OCI-LY7 (cell line): ENCODE results near the gene SCML2. TPM values are rescaled to one million over a fixed set of nuclear protein-coding genes. Genes with fewer than 3 reads are reported as not detected.

Experiments used
- BruUV-seq: library from RNA; stranded (reverse); fragments of 400-500 nt; replicated peaks from 2 replicates; lab custom pipeline; 2021; lab: Mats Ljungman, UMichigan
- CTCF ChIA-PET: fragments of 300-600 bp; sonication (Branson Sonifier 250); formaldehyde crosslinking; loops from one replicate; lab custom pipeline; 2022; ENCODE audit warnings: antibody characterized with exemption; ENCODE audit not compliant: unreplicated experiment; lab: Charles Lee
- POLR2A ChIA-PET: fragments of 300-600 bp; sonication (Branson Sonifier 250); formaldehyde crosslinking; loops from one replicate; lab custom pipeline; 2022; ENCODE audit warnings: antibody characterized with exemption; lab: Charles Lee
- DNase-seq: peaks from one replicate; pipeline ENCODE4 v3.0.0-alpha.2; 2015; ENCODE audit warnings: low spot score
- H2AFZ ChIP-seq: fragments of 200-600 bp; sonication (generic), shearing (Covaris generic); 2 replicates; pipeline ENCODE4 v1.6.1; 2014; ENCODE audit warnings: mild to moderate bottlenecking, antibody characterized with exemption, low read length, moderate library complexity
- H3K27ac ChIP-seq: fragments of 200-600 bp; sonication (generic); 2 replicates; pipeline ENCODE4 v1.5.1; 2014; ENCODE audit warnings: mixed run types, low read depth, mild to moderate bottlenecking, moderate library complexity, low read length, inconsistent platforms; ENCODE audit not compliant: poor library complexity, severe bottlenecking
- H3K36me3 ChIP-seq: fragments of 200-600 bp; sonication (generic); 2 replicates; pipeline ENCODE4 v1.6.1; 2014; ENCODE audit warnings: mild to moderate bottlenecking, antibody characterized with exemption, low read length, moderate library complexity, mixed read lengths; ENCODE audit not compliant: insufficient read depth
- H3K4me1 ChIP-seq: fragments of 200-600 bp; sonication (generic); 2 replicates; pipeline ENCODE4 v1.5.1; 2014; ENCODE audit warnings: mild to moderate bottlenecking, low read length; ENCODE audit not compliant: insufficient read depth, poor library complexity, severe bottlenecking
- H3K4me2 ChIP-seq: fragments of 200-600 bp; sonication (generic); 2 replicates; pipeline ENCODE4 v1.6.1; 2014; ENCODE audit warnings: mild to moderate bottlenecking, low read length
- H3K4me3 ChIP-seq: fragments of 200-600 bp; sonication (generic); 2 replicates; pipeline ENCODE4 v1.5.1; 2014; ENCODE audit warnings: mild to moderate bottlenecking, low read depth, low read length; ENCODE audit not compliant: poor library complexity, severe bottlenecking
- H3K79me2 ChIP-seq: fragments of 200-600 bp; sonication (generic); 2 replicates; pipeline ENCODE4 v1.6.1; 2016; ENCODE audit warnings: low read depth, mild to moderate bottlenecking, low read length, moderate library complexity, mixed read lengths; ENCODE audit not compliant: insufficient read depth
- H3K9me2 ChIP-seq: fragments of 200-600 bp; sonication (generic); 2 replicates; pipeline ENCODE4 v1.6.1; 2016; ENCODE audit warnings: mild to moderate bottlenecking, low read length, mixed read lengths; ENCODE audit not compliant: insufficient read depth
- H3K9me3 ChIP-seq: fragments of 200-600 bp; sonication (generic); 2 replicates; pipeline ENCODE4 v1.6.1; 2014; ENCODE audit warnings: mild to moderate bottlenecking, mixed run types, low read length, mixed read lengths
- H4K20me1 ChIP-seq: fragments of 200-600 bp; sonication (generic); 2 replicates; pipeline ENCODE4 v1.6.1; 2014; ENCODE audit warnings: mild to moderate bottlenecking, antibody characterized with exemption, low read length, moderate library complexity, mixed read lengths; ENCODE audit not compliant: insufficient read depth
- EZH2phosphoT487 ChIP-seq: fragments of 200-600 bp; sonication (generic); IDR thresholded peaks from 2 replicates; pipeline ENCODE4 v1.6.1; 2018; ENCODE audit warnings: low read depth, borderline replicate concordance, mild to moderate bottlenecking, mixed run types, antibody characterized with exemption, low read length, moderate library complexity, mixed read lengths
- intact Hi-C: fragments of 100-400 bp; cut with micrococcal nuclease; formaldehyde crosslinking; loops from one replicate; pipeline ENCODE4 v1.10.0; 2022; ENCODE audit not compliant: unreplicated experiment
- total RNA-seq, 2 experiments: library from RNA; depleted of rRNA in 1 of 2; stranded (reverse); fragments of >200 nt in 1 of 2; shearing (Covaris generic) in 1 of 2; gene quantifications; 2 replicates each; pipeline ENCODE4 v1.2.3, GENCODE V29; 2014 to 2022
- TF ChIP-seq, protein P1 (sequence below): fragments of 200-600 bp; sonication (generic); conservative IDR thresholded peaks from 2 replicates; pipeline ENCODE4 v1.5.1; 2014; ENCODE audit warnings: mild to moderate bottlenecking, antibody characterized with exemption, low read length, moderate library complexity, mixed read lengths

SCML2 gene
- total RNA-seq, 2 experiments from 2014 or later = 12.9 to 26.2 TPM

DNA sequence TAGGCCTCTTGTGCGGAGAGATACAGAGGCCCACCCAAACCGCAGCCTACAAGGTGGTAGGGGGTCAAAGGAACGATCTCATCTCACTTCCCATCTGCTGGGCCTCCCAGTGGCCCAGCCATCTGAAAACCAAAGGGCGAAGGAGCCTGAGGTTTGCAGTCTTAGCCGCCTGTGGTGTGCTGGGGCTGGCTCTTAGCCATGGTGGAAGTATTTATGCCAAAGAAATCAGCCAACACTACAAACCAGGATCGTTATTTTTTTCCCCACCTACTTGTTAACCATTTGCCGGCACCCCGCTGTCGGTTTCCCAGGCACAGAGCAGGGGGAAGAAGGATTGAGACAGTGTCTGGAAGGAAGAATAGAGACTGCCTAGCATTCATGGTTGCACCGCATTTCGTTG is 40.0 kb upstream of the SCML2 start:
- intact Hi-C loops = no loop called here

DNA sequence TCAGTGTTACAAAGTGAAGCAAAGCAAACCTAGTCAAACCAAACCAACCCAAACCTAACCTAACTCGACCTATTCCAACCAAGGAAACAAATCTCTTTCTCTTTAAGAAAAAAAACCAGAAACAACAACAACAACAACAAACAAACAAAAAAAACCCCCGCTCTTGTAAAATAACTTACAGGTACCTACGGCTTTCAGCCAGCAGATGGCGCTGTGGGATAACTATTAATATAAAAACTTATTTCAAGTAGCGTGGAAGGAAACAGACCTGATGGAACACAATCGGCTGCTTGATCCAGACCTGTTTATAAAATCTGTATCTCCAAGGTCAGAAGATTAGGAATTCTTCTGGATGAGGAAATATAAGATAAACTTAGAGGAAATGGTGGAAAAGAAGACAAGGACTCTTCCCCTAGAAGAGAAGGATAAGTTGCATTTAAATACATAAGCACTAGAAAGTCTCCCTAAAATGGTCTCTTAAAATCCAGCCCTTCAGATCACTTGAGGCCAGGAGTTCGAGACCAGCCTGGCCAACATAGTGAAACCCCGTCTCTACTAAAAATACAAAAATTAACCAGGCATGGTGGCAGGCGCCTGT is 36.6 kb upstream of the SCML2 start:
- Histone ChIP-seq H3K4me2 (no peak overlapping the region), H3K4me1 (no peaks in the 10 kb centered on the region), H3K9me3 (no peaks in the 10 kb centered on the region), H3K4me3 (no peak overlapping the region), H3K9me2 (no peaks in the 10 kb centered on the region), H3K36me3 (no peaks in the 10 kb centered on the region), H3K79me2 (no peaks in the 10 kb centered on the region), H4K20me1 (no peaks in the 10 kb centered on the region), H2AFZ (no peak overlapping the region), H3K27ac (no peak overlapping the region)
- intact Hi-C loops = loop anchor here (1.0 kb wide), 1 partner anchor 943 kb away; no protein-coding TSS in a partner anchor
- no TSS peak for BruUV-seq
- CTCF ChIA-PET = no interaction called here
- peak; percentile 65 for DNase-seq
- POLR2A ChIA-PET = no interaction called here
- no peak for TF ChIP-seq EZH2phosphoT487
- TF ChIP-seq, protein P1, sequence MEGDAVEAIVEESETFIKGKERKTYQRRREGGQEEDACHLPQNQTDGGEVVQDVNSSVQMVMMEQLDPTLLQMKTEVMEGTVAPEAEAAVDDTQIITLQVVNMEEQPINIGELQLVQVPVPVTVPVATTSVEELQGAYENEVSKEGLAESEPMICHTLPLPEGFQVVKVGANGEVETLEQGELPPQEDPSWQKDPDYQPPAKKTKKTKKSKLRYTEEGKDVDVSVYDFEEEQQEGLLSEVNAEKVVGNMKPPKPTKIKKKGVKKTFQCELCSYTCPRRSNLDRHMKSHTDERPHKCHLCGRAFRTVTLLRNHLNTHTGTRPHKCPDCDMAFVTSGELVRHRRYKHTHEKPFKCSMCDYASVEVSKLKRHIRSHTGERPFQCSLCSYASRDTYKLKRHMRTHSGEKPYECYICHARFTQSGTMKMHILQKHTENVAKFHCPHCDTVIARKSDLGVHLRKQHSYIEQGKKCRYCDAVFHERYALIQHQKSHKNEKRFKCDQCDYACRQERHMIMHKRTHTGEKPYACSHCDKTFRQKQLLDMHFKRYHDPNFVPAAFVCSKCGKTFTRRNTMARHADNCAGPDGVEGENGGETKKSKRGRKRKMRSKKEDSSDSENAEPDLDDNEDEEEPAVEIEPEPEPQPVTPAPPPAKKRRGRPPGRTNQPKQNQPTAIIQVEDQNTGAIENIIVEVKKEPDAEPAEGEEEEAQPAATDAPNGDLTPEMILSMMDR = peak; percentile 79

More for the DNA sequence above, 40.0 kb upstream of the SCML2 start:
- CTCF ChIA-PET = no interaction called here
- POLR2A ChIA-PET = no interaction called here
- DNase-seq = no peak
- no peaks in the 10 kb centered on the region for H3K36me3 ChIP-seq
- TF ChIP-seq EZH2phosphoT487 = no peak
- TF ChIP-seq, protein P1 = no peak
- H3K9me3 ChIP-seq = no peaks in the 10 kb centered on the region
- BruUV-seq = no TSS peak
- no peaks in the 10 kb centered on the region for H4K20me1 ChIP-seq
- no peak overlapping the region for H3K4me2 ChIP-seq
- H3K79me2 ChIP-seq = no peaks in the 10 kb centered on the region
- no peaks in the 10 kb centered on the region for H3K9me2 ChIP-seq
- no peak overlapping the region for H2AFZ ChIP-seq
- H3K4me1 ChIP-seq = no peaks in the 10 kb centered on the region
- no peak overlapping the region for H3K4me3 ChIP-seq
- no peak overlapping the region for H3K27ac ChIP-seq

DNA sequence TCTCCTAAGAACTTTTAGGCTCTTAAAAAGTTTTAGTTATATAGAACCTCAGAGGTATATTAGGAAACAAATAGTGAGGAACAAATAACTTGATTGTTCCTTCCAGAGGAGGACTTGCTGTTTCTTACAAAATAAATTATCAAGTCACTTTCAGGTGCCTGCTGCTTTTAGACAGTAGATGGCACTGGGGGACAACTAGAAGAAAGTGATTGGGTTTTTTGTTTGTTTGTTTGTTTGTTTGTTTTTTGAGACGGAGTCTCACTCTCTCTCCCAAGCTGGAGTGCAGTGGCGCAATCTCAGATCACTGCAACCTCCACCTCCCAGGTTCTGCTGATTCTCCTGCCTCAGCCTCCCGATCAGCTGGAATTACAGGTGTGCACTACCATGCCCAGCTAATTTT is 35.5 kb upstream of the SCML2 start:
- intact Hi-C loops = loop anchor here (1.0 kb wide), 1 partner anchor 944 kb away; no protein-coding TSS in a partner anchor
- H3K79me2 ChIP-seq = no peaks in the 10 kb centered on the region
- H3K4me3 ChIP-seq = no peak overlapping the region
- no peaks in the 10 kb centered on the region for H4K20me1 ChIP-seq
- H3K4me2 ChIP-seq = no peak overlapping the region
- no TSS peak for BruUV-seq
- TF ChIP-seq, protein P1 = peak; percentile 50; the same call in 1 of the 2 replicates
- TF ChIP-seq EZH2phosphoT487 = no peak
- no peaks in the 10 kb centered on the region for H3K9me3 ChIP-seq
- CTCF ChIA-PET = no interaction called here
- no peaks in the 10 kb centered on the region for H3K9me2 ChIP-seq
- DNase-seq = peak; percentile 1
- H3K36me3 ChIP-seq = no peaks in the 10 kb centered on the region
- no peak overlapping the region for H2AFZ ChIP-seq
- H3K4me1 ChIP-seq = no peaks in the 10 kb centered on the region
- H3K27ac ChIP-seq = no peak overlapping the region
- POLR2A ChIA-PET = no interaction called here
